GM20000 (cell line): Measurements from ENCODE around the gene SKIDA1.
A peak's percentile ranks its signal among the peaks of the same experiment; 100 is the strongest.

Experiments
- DNase-seq: peaks from one replicate; pipeline ENCODE4 v3.0.0; 2012; ENCODE audit warnings: low spot score
- CTCF ChIP-seq: IDR thresholded peaks from 2 replicates; pipeline ENCODE4 v1.5.1; 2012; ENCODE audit warnings: mild to moderate bottlenecking, control low read depth; ENCODE audit errors: extremely low read depth, missing control alignments

The SKIDA1 gene

DNA sequence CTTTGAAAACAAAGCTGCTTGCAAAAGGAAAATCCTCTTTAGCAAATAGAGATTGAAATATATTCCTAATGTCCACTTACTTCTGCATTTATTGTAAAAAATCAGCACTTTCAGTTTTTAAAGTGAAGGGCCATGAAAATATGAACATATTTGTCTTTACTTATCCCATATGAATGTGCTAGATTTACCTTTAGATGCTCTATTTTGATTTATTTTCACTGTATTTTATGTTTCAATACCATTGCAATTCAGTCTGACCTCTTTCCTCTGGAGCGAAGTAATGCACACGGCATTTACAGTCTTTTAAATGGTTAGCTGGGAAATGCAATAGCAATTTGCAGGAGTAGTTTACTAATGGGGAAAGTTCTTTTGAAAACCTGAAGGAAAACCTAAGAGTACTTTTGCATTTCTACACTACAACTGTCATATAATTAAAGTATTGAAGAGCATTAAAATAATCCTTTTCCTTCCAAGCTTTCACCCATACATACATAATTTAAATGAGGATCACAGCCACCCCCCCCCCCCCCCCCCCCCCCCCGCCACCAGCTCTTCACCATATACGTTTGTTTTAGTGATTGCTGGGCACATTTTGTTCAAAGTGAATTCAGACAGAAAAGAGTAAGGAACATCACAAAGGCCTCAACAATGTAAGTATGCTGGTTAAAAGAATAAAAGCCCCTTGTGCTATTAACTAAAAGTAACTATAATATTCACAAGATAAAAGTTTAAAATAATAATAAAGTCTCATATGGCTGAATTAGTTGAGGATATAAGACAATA, 3.5 kb downstream of the SKIDA1 start:
- TF ChIP-seq CTCF = no peak
- no peak for DNase-seq

- DNase-seq = no peak
- no peak for TF ChIP-seq CTCF
These were observed 4.5 kb downstream of the SKIDA1 start for GRCh38 chr10:21520949-21521348.

DNA sequence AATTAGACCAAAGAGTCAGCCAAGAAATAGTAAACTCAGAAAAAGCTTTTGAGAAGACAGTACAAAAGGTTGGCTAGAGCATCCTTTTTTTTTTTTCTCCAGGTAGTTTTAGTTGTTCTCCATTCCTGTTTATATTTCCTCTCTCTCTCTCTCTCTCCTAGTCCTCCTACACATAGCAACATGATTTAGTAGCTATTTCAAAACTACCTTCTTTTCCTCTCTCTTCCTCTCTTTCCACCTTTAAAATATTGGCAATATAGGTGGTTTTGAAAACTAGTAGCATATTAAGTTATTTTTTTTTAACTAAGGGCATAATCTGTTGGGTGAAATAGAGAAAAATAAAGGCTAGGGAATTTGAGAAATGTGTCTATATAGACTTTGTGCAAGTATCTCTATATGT, 5.0 kb downstream of the SKIDA1 start:
- no peak for DNase-seq
- no peak for TF ChIP-seq CTCF

DNA sequence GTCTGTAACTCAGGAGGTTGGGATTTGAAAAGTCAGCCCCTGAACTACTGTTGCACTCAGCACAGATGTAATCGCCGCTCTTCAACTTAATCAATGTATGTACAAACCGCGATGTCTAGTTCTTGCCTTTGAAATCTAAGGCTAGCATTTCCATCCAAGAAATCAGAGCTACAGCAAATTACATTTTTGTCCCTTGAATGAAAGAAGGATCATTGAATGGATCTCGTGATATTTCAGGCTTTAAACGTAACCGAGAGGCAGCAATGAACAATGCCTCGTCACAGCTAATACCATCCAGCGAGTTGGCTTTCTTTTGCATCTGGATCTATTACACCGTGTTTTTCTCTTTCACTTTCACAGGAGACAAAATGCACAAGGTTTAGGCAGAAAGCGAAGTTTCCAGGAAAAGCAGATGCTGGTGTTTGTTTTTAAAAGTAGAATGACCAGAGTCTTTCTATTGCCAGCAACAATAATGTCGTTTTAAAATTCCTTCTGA, 5.5 kb downstream of the SKIDA1 start:
- TF ChIP-seq CTCF = no peak
- DNase-seq = peak; percentile 41

DNA sequence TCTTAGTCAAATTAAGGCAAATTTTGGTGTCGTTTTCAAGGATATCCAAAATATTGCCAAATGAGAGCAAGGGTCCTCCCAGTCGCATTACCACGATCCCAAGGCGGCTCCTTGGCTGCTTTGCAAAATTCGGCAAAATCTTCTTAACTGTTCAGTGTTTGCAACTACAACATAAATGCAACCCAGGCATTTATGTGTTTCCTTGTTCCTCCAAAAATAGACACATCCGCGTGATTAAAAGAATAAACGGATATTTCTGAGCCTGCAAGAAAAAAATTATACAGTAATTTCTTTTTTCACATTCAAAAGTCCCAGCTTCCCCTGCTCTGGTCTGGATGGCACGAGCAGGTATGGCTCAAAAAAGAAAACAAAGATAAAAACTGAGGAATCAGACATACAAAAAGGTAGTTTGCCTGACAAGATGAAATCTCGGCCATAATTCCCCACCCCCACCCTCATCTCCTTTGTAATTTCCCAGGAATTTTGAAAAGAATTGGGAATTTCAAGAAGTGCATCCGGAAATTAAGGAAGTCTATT, 6.0 kb downstream of the SKIDA1 start:
- DNase-seq = no peak

DNA sequence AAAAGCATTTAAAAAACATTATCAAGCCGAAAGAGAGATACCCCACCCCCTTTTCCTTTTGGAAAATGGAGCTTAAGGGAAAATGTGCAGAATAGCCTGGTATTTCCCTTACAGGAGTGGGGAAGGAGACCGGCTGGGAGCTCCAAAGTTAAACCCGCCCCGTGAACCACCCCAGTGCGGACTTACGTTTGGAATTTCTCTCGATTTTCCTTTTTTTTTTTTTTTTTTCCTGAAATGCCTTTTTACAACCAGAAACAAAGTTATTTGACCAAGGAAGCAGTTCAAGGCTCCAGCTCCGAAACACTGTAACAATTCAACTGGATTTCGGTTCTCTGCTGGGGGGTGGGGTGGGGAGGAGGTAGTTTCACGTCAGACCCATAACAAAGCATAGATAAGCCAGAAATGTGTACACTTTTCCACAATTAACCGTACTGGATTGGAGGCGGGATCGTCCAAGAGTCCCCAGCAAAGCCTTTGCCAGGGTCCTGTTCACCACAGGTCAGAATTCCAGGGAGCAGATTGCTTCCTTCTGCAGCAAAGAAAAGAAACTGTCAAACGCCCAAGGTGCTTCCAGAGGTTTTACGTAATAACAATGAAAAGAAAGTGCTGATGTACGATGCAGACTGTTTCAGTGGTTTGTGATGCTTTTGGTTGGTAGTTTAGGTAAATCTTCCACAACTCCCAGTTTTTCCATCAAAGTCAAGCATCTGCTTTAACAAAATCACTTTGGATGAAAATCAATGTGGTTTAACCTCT, 6.7 kb downstream of the SKIDA1 start:
- DNase-seq = no peak

More for the DNA sequence above, 6.0 kb downstream of the SKIDA1 start:
- no peak for TF ChIP-seq CTCF

More for the DNA sequence above, 6.7 kb downstream of the SKIDA1 start:
- no peak for TF ChIP-seq CTCF
